Astrocyte (in vitro differentiated cells and primary cell): Measurements from ENCODE around the gene OR11H7.

Source experiments
- EZH2 ChIP-seq: IDR thresholded peaks from 2 replicates; pipeline ENCODE4 v1.6.1; 2012; ENCODE audit warnings: mild to moderate bottlenecking, low read length, inconsistent platforms; ENCODE audit not compliant: insufficient read depth
- TF ChIP-seq, protein P1 (sequence below): IDR thresholded peaks from 2 replicates; pipeline ENCODE4 v1.5.1; 2011; ENCODE audit warnings: low read depth, mild to moderate bottlenecking, inconsistent platforms, low read length, moderate library complexity; ENCODE audit not compliant: insufficient read depth

DNA sequence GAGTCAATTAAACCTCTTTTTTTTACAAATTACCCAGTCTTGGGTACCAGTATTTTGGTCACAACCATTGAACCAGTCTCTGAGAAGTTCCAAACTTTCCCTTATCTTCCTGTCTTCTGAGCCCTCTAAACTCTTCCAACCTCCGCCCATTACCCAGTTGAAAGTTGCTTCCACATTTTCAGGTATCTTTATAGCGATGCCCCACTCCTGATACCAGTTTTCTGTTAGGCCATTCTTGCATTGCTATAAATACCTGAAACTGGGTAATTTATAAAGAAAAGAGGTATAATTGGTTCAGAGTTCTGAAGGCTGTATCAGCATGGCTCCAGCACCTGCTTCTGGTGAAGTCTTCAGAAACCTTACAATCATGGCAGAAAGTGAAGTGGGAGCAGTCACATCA is 45.3 kb downstream of the OR11H7 start:
- TF ChIP-seq, protein P1, sequence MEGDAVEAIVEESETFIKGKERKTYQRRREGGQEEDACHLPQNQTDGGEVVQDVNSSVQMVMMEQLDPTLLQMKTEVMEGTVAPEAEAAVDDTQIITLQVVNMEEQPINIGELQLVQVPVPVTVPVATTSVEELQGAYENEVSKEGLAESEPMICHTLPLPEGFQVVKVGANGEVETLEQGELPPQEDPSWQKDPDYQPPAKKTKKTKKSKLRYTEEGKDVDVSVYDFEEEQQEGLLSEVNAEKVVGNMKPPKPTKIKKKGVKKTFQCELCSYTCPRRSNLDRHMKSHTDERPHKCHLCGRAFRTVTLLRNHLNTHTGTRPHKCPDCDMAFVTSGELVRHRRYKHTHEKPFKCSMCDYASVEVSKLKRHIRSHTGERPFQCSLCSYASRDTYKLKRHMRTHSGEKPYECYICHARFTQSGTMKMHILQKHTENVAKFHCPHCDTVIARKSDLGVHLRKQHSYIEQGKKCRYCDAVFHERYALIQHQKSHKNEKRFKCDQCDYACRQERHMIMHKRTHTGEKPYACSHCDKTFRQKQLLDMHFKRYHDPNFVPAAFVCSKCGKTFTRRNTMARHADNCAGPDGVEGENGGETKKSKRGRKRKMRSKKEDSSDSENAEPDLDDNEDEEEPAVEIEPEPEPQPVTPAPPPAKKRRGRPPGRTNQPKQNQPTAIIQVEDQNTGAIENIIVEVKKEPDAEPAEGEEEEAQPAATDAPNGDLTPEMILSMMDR: no peak
- TF ChIP-seq EZH2: no peak
